Measurements from ENCODE around the gene PHYKPL.
"Not testable (repeated sequence)": the region's sequence is repeated elsewhere in the genome, so short reads cannot be mapped to it uniquely, and the experiment has no call there.

PHYKPL gene

DNA sequence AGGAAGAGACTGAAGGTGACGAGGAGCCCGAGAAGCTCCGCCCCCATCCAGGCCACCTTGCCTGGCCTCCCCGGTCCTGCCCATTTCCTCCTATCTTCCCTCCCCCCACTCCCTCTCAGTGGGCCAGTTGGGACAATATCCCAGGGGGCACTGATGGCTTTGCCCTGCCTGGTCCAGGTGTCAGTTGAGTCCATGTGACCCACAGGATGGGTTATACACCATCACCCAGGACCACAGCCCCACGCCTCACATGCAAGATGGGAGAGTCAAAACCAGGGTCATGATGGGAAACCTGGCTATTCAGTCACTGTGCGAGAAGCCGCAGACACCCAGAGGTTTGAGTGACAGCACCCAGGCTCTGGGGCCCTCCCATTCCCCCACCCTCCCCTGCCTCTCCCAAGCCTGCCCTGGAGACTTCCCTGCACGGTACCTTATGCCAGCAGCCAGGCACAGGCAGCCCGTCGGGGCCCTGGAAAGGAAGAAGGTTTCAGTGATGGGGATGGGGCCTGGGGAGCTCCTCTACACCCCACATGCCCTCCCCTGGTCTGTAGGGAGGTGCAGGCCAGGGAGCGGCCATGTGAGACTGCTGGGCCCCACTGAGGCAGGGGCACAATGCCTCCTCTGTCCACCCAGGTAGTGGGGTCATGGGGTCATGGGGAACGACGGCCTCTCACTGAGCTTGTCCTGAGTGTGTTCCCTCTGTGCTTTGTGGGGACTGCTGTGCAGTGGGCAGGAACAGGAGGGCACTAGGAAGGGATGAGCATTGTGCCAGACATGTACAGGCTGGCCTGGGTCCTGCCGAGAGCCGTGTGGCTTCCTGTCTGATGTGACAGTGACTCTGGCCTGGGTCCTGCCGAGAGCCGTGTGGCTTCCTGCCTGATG is 6.3 kb upstream of the PHYKPL start:
- peak; percentile 38 for DNase-seq

DNA sequence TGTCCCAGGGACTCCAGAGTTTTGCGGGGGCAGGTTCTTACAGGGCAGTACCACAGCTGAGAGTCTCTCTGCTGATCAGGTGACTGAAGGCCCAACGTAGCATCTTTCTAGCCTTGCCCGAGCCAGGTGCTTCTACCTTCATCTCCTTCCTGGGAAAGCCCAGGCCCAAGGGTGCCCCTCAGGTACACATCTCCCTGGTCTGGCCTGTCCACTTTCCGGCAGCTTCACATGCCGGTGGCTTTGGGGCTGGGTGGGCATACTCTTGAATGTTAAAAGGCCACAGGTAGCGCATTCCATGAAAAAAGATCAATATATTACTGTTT is 5.7 kb upstream of the PHYKPL start:
- DNase-seq = no peak

DNA sequence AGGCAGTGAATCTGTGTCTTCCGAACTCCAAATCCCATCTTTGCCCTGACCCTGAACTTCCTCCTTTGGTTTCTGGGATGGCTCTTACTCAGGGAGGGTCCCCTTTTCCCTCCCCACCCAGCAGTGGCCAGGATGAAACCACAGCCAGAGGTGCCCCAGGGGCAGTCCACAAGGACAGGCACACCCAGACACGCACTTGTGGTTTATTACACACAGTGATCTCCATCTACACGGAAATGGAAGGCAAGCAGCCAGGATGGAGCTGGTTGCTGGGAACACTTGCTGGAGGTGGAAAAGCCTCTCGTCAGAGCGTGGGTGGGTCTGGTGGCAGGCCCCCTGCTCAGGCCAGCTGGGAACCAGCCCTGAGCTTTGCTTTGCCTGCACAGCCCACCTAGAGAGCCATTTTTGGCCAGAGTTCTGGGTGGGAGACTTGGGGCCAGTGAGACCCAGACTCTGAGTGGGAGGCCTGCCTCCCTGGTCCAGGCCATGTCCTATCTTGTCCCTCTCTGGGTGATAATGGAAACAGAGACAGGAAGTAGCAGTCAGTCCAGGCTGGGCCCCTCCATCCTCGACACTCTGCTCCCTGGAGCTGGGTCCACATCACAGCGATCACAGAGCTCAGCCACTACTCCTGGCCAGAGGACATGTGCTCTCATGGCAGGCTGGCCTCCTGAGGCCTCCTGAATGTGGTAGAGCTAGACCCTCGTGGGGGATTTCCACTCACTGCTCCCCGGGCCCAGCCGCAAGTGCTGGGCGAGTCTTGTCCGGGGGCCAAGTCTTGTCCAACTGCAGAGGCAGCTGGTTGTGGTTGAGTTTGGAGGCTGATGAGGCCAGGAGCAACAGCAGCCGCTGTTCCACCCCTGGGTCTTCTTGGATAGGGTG is 5.1 kb upstream of the PHYKPL start:
- no peak for DNase-seq

DNA sequence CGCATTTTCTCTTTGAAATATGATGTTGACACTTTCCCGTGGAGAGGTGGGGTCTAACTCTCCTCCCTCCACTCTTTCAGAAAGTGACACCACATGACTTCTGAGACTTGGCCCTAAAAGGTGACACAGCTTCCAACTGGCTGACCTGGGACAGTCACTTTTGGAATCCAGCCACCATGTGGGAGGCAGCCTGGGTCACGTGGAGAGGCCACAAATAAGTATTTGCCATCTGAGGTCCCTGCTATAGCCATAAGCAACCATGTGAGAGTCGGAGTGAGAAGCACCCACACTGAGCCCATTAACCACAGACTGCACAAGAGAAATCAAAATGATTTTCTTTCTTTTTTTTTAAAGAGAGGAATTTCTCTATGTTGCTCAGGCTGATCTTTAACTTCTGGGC is 4.1 kb upstream of the PHYKPL start:
- DNase-seq = no peak

DNA sequence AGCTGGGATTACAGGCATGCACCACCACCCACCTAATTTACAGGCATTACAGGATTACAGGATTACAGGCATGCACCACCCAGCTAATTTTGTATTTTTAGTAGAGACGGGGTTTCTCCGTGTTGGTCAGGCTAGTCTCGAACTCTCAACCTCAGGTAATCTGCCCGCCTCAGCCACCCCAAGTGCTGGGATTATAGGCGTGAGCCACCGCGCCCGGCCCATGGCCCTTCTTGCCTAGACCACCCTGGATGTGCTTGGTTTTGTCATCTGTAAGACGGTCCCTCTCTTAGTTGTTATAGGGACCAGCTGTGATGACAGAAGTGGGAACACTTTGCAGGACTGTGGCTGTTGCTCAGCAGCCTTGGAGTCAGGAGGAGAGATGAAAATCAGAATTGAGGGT is 3.5 kb upstream of the PHYKPL start:
- DNase-seq = no peak

DNA sequence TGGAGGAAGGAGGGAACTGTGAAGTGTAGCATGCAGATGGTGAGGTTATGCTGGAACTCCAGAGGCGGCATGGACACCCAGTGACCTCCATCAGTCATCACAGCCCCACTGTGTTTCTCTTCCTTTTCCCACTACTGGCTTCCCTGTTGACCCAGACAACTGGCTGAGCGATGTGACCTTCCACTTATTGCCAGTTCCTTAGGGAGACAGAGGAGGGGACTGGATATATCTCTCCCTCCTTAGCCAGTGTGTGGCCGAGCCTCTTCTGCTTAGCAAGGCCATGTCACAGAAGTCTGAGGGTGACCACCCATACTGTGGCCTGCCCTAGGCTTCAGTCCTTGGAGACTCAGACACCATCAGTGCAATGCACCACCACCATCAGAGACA is 3.0 kb upstream of the PHYKPL start:
- no peak for DNase-seq

DNA sequence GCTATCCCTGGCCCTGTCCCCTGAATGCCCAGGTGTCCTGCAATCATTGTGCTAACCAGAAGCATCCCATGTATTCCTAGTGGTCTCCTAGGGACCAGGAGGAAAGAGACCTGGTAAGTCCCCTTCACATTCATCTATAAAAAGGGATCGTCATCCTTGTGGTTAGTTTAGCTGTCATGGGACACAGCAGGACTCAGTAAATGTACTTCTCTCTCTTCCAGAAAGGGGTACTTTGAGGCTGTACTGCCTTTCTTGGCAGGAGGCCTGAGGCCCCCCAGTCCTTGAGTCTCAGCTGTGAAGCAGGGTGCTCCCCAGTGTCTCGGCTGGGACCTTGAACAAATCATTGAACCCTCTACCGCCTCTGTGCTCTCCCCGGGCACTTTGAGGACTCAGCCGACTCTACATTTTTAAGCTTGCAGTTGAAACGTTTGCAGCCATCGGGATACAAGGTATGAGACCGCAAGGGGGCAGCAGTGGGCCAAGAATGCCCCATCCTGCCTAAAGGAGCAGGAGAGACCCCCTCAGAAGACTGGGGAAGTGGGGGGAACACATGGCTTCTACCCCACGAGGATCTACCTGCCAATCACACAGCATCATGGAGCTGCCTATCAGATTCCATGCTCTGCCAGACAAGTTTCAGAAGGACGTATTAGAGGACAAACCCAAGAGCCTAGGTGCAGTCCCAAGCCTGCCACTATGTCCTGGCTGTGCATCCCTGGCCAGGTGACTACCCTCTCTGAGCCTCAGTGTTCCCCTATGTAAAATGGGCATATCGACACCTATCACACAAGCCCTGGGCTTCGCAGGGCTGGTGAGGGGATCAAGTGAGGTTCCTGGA is 2.4 kb upstream of the PHYKPL start:
- peak; percentile 65 for DNase-seq

DNA sequence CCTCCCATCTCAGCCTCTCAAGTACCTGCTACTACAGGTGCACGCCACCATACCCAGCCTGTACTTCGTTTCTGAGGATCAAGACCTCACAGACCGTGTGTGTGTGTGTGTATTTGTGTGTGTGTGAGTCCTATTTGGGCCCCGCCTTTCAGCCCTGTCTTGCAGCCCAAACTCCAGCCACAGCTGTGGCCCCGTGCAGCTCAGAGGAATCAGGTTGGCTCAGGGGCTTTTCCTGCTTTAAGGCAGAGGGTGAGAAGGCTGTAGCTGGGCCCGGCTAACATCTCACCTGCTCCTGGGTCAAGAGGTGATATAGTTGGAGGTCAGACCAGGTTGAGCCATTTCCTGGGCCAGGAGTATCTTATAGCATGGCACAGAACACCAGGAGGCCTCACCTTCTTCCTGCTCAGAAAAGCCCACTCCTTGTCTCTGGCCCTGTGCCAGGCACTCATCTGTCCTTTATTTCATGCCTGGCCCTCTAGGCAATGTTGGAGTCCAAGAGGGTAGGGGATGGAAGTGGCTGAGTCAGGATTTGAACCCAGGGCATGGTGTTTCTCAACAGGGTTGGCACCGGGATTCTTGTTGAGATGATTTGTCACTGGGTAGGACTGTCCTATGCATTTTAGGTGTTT is 1.6 kb upstream of the PHYKPL start:
- DNase-seq = no peak

DNA sequence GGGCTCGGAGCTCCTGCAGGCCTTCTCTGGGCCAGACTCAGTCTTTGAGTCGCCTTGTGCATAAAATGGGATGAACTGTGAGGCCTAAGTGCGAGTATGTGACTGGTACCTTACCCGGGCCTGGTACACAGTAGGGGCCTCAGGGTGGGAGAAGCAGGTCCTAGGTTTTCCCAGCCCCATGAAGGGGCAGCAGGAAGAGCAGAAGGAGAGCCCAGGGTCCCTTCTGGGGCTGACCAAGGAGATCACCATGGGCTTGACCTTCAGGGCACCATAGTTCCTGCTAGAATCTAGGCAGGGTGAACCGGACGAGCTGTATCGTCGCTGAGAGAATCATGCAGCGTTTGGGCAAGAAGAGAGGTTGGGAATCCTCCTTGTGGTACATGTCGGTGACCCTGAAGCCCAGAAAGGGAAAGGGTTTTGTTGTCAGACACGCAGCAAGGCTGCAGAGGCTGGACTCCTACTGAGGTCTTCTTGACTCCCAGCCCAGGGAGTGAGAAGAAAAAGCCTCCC is 373 bp upstream of the PHYKPL start:
- no peak for DNase-seq

DNA sequence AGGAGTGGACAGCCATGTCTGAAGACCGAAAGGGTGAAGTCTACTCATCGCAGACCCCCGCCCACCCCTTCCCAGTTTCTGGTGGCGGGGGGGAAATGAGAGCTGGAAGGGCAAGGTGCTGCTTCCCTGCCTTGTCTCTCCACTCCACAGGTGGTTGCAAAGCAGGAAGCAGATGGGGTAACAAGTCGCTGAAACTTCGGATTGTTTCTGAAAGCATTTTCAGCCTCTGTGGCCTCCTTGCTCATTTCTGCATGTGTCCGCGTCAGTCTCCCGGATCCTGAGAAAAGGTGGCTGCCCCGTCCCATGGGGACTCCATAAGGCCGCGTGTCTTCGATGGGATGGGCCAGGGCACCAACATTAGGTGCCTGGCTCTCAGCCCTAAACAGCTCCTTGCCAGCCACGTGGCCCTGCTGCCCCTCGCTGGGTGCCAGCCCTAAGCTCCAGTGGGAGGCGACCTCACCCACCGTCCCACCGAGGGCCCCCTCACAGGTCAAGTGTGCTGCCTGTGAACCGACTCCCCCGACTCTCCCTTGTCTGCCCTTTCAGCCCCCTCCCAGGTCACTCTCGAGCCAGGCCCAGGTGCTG is 971 bp downstream of the PHYKPL start:
- DNase-seq = no peak

DNA sequence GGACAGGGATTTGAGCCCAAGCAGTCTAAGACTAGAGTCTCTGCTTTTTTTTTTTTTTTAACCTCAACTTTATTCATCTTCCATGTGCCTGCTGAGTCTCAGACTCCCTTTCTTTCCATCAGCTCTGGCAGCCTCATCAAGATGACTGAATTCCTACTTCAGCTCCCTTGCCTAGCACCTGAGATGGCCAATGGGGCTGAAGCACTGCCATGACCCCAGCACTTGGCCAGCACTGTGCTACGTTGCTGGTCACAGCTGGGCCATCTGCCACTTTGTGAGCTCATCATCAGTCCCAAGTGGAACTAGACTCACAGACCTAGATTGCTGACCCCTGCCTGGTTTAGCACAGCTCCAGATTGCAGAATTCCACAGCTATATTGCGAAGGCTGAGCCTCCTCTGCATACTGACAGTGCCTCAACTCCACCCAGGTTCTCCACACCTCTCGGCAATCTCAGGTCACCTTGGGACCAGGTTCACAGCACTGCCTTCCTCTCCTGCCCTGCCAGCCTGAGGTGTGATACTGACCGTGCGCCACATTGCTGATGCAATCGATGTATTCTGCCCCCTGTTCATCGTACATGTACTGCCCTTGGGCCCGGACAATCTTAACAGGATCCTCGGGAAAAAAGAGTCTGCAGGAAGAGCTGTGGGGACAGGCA is 1.6 kb downstream of the PHYKPL start:
- no peak for DNase-seq

DNA sequence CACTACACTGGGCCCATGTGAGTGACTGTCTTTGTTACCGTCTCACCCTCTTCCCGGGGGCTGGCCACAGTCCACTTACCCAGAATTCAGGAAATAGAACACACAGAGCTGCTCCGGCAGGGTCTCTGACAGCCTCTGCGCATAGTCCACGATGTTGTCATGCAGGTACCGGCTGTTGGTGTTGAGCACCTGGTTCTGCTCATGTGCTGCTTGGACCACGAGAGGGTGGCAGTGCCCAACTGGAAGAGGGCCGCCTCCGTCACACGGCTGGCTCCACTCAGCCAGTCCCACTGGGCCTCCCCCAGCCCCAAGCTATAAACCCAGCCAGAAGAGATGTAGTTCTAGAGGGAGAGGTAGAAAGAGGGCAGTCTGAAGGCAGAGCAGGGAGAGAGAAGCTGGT is 2.7 kb downstream of the PHYKPL start:
- no peak for DNase-seq

DNA sequence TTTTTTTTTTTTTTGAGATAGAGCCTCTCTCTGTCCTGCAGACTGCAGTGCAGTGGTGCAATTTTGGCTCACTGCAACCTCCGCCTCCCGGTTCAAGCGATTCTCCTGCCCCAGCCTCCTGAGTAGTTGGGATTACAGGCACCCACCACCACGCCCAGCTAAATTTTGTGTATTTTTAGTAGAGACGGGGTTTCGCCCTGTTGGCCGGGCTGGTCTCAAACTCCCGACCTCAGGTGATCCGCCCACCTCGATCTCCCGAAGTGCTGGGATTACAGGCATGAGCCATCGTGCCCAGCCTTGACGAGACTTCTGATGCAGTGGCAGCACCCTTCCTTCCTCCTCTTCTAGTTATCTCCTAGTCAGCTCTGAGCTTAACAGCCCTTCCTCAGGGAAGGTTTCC is 3.5 kb downstream of the PHYKPL start:
- not testable (repeated sequence) for DNase-seq

DNA sequence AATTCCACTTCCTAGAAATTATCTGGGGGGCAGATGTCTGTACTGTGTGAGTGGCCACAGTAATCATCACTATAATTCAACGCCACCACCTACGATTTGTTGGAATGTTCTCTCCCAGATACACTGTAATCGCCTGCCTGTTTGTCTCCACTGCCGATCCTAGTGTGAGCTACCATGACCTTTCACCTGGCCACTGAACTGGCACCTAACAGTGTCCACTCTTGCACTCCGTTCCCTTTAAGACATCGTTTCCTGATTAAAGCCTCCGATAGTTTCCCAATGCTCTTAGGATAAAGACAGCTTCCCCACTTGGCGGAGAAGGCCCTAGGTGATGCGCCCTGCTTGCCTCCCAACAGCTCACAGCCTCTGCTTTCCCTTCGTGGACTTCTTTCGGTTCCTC is 4.0 kb downstream of the PHYKPL start:
- no peak for DNase-seq

DNA sequence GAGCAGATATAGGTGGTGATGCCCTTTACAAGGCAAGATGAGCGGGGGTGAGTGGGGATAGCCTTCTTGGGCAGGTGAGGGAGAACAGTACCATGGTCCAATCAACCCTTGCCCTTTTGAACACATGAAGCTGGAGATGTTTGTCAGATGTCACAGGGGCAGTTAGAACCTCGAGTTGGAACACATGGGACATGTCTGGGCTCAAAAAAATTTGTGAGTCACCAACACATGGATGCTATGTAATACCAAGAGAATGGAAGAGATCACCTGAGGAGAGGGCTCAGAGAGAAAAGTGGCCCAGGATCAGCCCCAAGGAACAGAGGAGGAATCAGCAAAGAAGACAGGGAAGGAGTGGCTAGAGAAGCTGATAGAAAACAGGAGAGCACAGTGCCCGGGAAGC is 4.7 kb downstream of the PHYKPL start:
- no peak for DNase-seq

DNA sequence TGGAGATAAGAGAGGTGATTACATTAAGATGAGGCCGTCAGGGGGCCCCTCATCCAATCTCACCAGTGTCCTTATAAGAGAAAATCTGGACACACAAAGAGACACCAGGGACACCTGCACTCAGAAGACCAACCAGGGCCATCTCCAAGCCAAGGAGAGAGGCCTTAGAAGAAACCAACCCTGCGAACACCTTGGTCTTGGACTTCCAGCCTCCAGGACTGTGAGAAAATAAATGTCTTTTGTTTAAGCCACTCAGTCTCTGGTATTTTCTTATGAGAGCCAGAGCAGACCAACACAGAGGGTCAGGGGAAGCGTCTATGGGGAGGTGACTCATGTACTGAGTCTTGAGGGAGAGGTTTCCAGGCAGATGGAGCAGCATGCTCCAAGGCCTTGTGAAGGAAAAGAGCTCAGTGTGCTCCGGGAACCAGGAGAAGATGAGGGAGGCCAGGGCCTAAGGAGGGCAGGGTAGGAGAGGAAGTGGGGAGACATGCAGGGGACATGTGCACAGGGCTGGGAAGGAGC is 5.4 kb downstream of the PHYKPL start:
- DNase-seq = no peak

DNA sequence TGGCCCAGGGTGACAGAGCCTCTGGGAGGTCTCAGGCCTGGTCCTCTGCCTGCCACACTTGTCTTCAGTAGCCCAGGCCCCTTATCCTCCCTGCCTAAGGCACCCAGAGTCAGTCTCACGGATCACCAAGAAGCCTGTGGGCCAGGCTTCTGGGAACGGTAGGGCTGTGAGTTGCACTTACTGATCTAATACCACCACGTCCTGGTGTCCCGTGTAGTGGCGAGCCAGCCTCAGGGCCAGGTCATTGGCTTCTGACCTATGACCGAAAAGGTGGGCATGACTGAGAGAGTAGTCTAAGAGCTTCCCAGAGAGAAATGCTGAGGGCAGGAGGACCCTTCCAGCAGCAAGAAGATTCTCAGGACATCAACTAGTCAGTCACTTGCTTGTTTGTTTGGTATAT is 7.4 kb downstream of the PHYKPL start:
- DNase-seq = no peak

DNA sequence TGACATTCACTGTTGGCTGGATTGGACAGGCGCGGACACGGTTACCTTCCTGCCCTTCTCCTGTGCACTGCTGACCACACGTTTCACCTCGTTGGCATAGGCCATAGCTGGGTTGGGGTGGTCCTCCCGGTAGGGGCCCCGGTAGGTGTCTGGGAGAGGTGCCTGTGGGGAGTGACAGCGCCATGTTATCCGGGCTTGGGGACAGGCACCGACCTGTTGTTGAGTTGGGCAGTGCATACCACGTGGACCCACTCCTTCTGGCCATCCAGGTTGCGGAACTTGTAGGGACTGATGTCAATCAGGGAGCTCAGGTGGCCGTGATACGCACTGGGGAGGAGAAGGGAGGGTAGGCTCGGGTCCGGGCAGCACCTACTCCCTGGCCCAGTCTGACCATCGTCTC is 8.2 kb downstream of the PHYKPL start:
- no peak for DNase-seq

DNA sequence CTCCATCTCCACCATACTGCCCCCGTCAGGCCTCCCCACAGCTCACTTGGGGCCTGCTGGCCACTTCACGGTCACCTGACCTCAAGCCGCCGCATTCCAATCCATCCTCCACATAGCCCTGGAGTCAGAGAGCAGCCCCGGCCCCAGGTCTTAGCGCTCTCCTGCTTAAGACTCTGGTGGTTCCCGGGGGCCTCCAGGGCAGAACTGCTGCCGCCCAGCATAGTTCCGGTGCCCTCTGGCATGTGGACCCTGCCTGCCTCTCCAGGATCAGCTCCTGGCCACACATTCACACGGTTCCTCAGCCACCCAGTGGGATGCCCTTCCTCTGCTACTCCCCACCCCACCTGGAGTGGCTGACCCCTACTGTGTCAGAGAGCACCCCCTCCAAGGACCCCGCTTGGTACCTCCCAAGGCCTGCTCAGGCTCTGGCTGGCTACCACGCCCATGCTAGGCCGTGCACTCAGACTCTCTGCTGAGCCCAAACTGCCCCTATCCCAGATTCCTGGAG is 8.7 kb downstream of the PHYKPL start:
- DNase-seq = no peak

DNA sequence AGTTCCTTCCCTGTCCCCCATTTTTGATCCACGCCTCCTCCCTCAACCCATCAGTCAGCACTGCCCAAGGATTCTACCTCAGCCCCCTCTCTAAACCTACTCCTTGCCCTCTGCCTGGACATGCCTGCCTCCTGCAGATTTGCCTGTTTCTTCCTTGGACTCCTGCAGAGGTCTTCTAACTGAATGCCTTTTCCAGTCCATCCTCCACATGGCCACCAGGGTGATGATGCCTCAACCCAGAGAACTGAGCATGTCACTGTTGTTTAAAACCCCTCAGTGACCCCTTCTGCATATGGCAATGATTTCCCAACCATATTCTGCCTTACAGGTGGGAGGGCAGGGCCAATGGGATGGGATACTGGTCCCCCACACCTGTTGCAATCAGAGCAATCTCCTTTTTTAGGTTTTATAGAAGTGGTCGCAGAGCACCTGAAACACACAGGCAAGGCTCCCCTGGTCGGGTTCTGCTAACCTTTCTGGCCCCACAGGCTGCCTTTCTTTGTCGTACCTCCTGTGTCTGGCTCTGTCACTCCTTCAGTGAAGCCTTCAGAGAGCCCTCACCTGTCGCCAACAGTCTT is 9.3 kb downstream of the PHYKPL start:
- DNase-seq = no peak

DNA sequence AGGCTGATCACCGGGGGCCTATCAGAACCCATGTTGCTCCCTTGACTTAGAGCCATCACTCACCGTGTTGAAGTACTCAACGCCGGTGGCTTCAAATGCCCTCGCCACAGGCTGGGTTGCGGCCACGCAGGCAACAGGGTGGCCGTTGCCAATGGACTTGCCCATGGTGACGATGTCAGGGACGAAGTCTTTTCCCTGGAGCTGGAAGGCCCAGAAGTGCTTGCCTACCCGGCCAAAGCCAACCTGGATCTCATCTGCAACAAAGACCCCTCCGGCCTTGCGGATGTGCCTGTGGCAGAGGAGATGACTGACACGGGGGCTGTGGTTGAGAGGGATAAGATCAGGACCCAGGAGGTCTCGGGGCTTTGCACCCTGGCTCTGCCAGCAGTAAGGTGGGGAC is 10.3 kb downstream of the PHYKPL start:
- DNase-seq = no peak

Measured in KG1 (cell line).